Activated CD8-positive, alpha-beta memory T cell treated with anti-CD3 and anti-CD28 coated beads for 24 hours (primary cell): ENCODE measurements around the gene CLEC16A.

Source experiments
- DNase-seq: peaks from one replicate; pipeline ENCODE4 v3.0.0-alpha.2; 2020

The CLEC16A gene

GRCh38 chr16:11147033-11147753 lies 202.8 kb downstream of the CLEC16A start:
- DNase-seq: no peak

- DNase-seq: no peak
These were observed 203.5 kb downstream of the CLEC16A start for GRCh38 chr16:11147754-11148444.

- no peak for DNase-seq
These were observed 204.8 kb downstream of the CLEC16A start for GRCh38 chr16:11149011-11149616.

GRCh38 chr16:11150190-11150589 lies 205.8 kb downstream of the CLEC16A start:
- DNase-seq: no peak

- DNase-seq: no peak
These were observed 207.0 kb downstream of the CLEC16A start for GRCh38 chr16:11151156-11151884.

- no peak for DNase-seq
These were observed 207.7 kb downstream of the CLEC16A start for GRCh38 chr16:11151885-11152629.

- no peak for DNase-seq
These were observed 208.4 kb downstream of the CLEC16A start for GRCh38 chr16:11152677-11153331.

- DNase-seq: no peak
These were observed 211.0 kb downstream of the CLEC16A start for GRCh38 chr16:11155284-11155806.

- no peak for DNase-seq
These were observed 212.0 kb downstream of the CLEC16A start for GRCh38 chr16:11156401-11156800.

- no peak for DNase-seq
These were observed 212.8 kb downstream of the CLEC16A start for GRCh38 chr16:11157143-11157542.

GRCh38 chr16:11158018-11158417 lies 213.7 kb downstream of the CLEC16A start:
- no peak for DNase-seq

- DNase-seq: no peak
These were observed 214.9 kb downstream of the CLEC16A start for GRCh38 chr16:11159282-11159681.

GRCh38 chr16:11160676-11161115 lies 216.3 kb downstream of the CLEC16A start:
- no peak for DNase-seq

- DNase-seq: no peak
These were observed 217.1 kb downstream of the CLEC16A start for GRCh38 chr16:11161439-11161838.

- DNase-seq: no peak
These were observed 217.6 kb downstream of the CLEC16A start for GRCh38 chr16:11161974-11162373.

GRCh38 chr16:11162586-11163268 lies 218.4 kb downstream of the CLEC16A start:
- DNase-seq: no peak

GRCh38 chr16:11163761-11164261 lies 219.4 kb downstream of the CLEC16A start:
- DNase-seq: no peak

- DNase-seq: no peak
These were observed 220.3 kb downstream of the CLEC16A start for GRCh38 chr16:11164482-11165270.

- DNase-seq: no peak
These were observed 221.0 kb downstream of the CLEC16A start for GRCh38 chr16:11165349-11165748.
